ENCODE data around the gene GNS.

GNS gene

DNA sequence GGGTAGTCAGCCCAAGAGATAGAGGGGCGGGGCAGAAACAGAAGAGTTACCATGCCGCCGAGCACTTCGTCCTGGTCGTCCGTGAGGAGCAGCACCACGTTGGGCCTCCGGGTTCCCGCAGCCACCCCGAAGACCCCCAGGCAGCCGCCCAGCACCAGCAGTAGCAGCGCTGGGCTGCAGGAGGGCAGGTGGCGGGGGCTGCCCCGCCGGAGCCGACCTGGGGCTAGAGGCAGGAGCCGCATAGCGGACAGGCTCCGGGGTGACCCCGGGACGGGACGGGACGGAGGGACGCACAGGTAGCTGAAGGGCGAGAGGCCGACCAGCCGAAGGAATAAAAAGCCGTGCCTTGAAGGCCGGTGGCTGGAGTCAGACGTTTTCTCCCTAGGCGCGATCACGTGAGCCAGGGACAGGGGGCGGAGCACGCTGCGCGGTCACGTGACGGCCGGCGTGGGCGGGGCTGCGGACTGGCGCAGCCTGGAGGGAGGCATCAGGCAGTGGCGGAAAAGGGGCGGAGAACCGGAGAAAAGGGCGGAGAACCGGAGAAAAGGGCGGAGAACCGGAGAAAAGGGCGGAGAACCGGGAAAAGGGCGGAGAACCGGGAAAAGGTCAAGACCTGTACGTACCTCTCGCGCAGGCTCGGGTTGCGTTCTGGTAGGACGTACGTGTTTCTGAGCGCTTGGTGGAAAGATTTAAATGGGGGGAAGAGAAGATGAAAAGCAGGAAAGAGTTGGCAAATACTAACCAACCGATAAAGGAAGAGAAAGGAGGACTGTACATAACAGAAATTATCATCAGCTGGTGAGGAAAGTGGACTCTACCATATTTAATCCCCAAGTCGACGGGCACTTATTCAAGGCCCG is at the start of gene GNS:
GNS (minus strand) TSS at position 372 of the 860 bp plus-strand sequence; CDS start at position 242, 130 bp downstream.
- DNase-seq (ENCODE audit: low spot score), result peak; percentile 96

DNA sequence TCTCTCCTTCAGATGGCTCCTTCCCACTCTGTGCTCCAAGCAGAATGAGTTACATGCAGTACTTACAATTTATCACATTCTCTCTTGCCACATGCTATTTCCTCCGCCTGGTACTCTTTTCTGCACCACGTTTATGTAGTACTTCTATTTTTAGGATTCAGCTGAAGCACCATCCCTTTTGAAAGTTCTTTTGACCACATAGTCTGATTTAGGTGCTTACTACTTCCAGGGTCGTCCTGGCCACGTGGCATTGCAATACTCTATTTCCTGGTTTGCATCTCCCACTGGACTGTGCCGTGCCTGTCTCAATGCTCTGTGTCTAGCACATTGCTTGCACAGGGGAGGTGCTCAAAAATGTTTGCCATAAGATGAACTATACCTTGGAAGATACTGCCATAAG is 48.9 kb upstream of the GNS start:
- DNase-seq (ENCODE audit: low spot score), result no peak

DNA sequence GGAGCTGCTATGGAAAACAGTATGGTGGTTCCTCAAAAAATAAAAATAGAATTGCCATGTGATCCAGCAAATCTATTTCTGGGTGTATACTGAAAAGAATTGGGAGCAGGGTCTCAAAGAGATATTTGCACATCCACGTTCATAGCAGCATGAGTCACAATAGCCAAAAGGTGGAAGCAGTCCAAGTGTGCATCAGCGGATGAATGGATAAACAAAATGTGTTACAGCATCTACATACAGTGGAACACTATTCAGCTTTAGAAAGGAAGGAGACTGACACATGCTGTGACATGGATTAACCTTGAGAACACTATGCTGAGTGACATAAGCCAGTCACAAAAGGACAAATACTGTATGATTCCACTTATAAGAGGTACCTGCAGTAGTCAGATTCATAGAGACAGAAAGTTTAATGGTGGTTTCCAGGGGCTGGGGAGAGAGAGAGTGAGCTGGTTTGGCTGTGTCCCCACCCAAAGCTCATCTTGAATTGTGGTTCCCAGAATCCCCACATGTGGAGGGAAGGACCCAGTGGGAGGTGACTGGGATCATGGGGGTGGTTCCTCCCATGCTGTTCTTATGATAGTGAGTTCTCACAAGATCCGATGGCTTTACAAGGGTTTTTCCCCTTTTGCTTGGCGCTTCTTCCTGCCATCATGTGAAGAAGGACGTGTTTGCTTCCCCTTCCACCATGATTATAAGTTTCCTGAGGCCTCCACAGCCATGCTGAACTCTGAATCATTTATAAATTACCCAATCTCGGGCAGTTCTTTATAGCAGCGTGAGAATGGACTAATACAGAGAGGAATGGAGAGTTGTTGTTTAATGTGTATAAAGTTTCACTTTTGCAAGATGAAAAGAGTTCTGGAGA is 47.6 kb upstream of the GNS start:
- DNase-seq (ENCODE audit: low spot score), result no peak

DNA sequence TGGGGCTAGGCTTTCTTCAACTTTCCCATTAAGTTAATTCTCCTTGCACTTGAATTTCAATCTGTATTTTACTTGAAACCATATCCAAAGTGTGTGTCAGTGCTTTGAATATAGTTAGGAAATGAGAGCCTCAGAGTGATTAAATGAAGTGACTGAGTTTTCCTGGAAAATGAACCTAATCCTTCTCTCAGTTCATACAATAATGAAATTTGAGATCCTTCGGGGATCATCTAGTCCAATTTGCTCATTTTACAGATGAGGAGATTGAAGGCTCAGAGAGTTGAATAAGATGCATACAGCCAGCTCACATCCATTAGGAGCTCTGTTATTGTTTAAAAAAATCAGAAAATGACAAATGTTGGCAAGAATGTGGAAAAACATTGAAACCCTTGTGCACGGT is 47.0 kb upstream of the GNS start:
- DNase-seq (ENCODE audit: low spot score), result no peak

DNA sequence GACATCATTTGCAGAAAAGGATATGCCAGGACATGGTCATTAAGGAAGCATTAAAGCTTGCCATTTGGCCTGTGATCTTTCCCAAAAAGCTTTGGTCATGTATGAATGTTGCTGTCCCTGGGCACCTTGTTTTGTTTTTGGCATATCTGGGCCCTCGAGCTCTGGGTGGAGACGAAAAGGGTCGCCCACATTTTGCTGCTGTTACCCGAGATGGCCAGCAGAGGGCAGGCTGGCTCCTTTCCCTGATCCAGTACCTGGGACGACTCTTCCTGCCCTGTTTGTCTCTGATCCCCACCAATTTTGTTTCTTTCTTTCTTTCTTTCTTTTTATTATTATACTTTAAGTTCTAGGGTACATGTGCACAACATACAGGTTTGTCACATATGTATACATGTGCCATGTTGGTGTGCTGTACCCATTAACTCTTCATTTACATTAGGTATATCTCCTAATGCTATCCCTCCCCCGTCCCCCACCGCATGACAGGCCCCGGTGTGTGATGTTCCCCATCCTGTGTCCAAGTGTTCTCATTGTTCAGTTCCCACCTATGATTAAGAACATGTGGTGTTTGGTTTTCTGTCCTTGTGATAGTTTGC is 43.1 kb upstream of the GNS start:
- DNase-seq (ENCODE audit: low spot score), result peak; percentile 68

DNA sequence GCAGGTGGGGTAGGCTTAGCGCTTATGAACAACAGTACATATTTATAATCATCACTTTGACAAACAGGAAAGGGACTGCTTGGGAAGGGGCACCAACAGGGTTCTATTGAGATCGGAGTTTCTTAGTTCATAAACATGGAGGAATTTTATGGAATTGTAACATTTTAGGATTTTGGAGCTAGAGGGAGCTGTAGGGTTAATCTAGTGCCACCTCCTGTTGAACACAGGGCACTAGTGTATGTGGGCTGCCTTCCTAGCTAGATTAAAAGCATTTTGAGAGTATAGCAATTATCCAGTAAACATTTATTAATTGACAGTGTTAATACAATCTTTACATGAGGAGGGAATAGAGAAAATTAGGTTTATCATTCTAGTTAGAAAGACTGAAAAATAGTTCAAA is 42.2 kb upstream of the GNS start:
- DNase-seq (ENCODE audit: low spot score), result peak; percentile 29

DNA sequence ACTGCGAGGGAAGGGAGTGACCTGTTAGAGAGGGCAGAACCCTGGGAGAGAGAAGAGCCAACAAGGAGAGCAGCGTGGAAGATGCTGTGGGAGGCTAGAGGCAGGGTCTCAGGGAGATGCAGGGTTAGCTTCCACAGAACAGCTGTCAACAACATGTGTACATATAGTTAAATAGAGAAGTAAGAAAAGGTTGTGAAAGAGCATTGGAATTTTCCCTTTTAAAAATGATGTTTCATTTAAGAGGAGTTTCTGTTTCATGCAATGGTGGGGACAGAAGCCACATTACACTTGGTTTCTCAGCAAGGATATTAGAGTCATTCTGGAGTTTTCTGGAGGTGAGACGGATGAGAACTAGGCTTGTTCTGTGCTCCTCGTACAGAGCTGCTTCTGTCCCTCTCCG is 41.4 kb upstream of the GNS start:
- DNase-seq (ENCODE audit: low spot score), result no peak

DNA sequence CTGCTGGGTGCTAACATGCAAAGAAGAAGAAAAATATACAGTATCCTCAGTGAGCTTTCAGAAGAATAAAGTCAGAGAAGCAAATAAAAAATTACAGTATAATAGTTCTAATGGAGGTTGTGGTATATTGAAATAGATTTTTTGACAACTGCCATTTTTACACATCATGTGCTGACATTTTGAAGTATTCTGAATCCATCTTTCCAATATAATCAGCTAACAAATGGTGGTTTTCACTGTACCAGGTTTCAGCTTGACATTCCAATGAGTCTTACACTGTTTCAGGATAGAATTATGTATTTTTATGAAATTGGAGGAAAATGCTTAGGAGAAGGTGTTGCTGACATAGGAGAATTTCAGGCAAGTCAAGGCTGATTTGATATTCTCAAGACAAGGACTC is 39.0 kb upstream of the GNS start:
- no peak for DNase-seq (ENCODE audit: low spot score)

DNA sequence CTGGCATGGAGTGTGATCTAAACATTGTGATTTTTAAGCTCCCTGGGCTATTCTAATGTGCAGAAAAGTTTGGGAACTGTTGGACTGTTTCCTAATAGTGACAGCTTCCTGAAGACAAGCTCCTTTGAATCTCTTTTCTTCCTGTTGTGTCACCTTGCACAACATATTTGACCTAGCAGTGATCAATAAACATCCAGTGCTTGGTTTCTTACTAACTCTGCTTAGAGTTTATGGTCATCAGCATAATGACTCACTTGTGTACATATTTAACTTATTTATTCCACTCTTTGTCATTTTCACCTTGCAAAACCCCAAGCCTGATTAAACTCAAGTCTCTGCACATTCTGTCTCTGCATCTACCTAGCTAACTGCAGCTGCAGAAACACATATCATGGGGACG is 38.0 kb upstream of the GNS start:
- DNase-seq (ENCODE audit: low spot score), result no peak

DNA sequence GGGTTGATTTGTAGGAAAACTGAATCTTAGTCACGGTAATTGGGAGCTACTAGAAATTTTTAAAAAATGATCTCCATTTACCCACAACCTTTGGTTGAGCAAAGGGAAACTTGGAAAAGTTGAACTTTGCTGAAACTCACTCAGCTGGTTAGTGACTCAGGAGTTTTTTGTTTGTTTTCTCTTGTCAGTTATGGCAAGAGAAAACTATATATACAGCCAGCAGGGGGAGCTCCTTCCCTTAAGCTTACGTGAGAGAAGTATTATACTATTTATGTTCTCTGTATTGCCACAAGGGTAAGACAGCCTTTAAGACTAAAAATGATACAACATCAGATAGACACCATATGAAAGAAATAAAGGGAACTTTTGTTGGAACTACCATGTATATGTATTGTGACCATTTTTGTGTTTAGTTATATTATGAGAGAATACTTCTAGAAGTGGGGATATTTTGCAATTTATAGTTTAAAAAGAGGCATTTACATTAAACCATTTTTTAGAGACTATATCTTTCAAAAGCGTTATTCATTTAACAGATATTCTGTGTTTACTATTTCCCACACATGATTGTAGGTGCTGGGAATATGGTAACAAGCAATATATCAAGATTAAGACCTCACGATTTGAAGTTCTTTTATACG is 37.1 kb upstream of the GNS start:
- DNase-seq (ENCODE audit: low spot score), result peak; percentile 88

DNA sequence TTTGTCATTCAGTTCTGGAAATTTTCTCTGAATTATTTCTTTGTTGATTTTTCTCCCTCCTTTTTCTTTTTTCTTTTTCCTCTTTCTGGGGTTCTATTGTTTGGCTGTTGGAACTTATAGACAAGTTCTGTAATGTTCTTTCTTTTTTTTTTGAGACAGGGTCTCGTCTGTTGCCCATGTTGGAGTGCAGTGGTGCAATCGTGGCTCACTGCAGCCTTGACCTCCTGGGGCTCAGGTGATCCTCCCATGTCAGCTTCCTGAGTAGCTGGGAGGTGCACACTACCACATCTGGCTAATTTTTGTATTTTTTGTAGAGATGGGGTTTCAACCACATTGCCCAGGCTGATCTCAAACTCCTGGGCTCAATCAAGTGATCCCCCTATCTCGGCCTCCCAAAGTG is 35.1 kb upstream of the GNS start:
- no peak for DNase-seq (ENCODE audit: low spot score)

DNA sequence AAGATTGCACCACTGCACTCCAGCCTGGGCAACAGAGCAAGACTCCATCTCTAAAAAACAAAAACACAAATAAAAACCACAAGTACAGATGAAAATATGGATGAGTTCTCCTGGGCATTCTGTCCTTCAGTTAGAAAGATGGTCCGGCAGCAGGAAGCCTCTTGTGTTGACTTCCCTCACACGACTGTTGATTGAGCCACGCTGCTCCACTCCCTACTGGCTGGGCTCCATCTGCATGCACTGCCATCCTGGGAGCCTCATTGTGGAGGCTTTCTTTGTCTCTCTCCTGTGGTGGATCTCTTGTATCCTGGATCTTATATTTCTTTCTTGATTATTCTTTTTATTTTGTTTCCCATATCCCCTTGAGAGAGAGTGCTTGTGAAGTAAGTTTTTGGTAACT is 34.4 kb upstream of the GNS start:
- no peak for DNase-seq (ENCODE audit: low spot score)

DNA sequence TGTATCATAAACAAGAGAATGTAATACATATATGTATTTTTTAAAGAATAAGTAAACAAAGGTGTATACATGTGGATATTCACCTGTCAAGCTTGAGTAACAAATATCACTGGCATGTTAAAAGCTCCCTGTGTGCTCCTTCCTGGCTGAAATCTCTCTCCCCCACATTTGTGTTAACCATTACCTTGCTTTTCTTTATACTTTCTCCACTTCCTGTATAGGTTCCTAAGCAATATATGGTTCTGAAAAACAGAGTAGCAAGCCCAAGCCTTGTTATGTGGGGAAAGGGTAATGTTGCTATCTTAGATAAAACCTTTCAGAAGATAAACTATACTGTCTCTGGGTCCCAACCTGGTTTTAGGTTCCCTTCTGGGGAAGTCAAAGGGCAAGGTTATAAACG is 32.9 kb upstream of the GNS start:
- no peak for DNase-seq (ENCODE audit: low spot score)

DNA sequence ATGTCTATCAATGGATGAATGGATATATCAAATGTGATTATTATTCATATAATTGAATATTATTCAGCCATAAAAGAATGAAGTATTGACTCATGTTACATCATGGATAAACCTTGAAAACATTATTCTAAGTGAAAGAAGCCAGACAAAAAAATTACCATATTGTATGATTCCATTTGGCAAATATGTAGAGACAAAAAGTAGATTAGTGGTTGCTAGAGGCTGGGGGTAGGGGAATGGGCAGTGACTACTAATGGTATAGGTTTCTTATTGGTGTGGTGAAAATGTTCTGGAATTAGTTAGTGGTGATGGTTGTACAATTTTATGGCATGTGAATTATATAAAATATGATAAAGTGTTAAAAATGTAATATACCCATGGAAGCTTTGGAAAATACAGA is 31.8 kb upstream of the GNS start:
- no peak for DNase-seq (ENCODE audit: low spot score)

DNA sequence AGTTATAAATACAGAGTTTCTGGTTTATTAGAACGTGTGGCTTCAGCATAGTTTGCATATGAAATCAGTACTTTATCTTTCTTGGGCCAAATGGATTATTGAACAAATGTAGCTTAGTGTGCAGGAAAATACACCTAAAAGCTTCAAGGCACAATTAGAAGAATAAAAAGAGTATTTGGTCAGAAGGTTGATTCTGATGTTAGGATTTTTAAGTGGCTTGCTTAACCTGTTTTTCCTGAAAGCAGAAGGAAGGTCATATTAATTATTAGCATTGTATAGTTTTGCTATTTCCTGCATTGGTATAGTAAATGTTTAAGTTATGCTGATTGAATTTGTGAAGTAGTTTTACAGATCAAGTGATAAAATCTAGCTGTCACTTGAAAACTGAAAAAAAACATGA is 31.0 kb upstream of the GNS start:
- DNase-seq (ENCODE audit: low spot score), result no peak

DNA sequence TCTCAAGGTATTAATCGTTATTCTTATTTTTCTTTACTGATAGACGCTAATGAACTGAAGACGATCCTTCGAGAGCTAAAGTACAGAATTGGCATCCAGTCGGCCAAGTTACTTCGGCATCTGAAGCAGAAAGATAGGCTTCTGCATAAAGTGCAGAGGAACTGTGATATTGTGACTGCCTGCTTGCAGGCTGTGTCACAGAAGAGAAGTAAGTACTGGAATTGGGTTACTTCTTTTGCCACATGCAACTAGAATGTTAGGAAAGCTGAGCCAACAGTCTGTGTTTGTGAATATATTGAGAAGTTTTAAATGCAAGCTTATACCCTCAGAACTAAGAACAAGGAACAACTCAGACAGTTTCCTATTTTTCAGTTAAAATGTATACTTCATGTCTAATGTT is 26.6 kb upstream of the GNS start:
- no peak for DNase-seq (ENCODE audit: low spot score)

DNA sequence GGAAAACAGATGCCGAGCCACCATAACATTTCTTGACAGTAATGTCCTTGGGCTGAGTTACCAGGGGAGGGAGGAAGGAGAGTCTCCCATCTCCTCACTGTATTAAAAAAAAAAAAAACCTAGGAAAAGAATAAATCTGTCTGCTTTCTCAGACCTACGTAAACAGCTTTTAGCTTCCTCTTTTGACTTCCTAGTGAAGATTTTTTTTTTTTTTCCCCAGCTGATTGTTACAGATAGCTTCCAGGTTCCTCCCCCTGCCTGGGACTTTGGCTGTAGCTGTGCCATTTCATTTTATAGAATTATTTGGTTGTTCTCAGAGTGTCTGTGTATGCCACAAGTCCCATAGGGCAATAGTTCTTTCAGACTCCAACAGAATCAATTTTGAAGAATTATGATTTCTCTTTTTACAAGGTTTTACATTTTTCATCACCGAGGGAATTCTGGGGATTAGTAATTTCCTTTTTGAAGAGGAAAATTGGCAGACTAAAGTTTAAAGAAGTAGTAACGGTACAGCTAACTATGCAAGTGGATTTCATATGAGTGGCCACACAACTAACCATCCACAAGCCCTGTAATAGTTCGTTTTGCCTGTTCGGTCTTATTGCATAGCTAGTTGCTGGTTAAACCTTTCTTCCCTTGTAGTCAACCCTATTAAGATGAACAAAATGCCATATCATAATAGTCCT is 23.1 kb upstream of the GNS start:
- DNase-seq (ENCODE audit: low spot score), result no peak

DNA sequence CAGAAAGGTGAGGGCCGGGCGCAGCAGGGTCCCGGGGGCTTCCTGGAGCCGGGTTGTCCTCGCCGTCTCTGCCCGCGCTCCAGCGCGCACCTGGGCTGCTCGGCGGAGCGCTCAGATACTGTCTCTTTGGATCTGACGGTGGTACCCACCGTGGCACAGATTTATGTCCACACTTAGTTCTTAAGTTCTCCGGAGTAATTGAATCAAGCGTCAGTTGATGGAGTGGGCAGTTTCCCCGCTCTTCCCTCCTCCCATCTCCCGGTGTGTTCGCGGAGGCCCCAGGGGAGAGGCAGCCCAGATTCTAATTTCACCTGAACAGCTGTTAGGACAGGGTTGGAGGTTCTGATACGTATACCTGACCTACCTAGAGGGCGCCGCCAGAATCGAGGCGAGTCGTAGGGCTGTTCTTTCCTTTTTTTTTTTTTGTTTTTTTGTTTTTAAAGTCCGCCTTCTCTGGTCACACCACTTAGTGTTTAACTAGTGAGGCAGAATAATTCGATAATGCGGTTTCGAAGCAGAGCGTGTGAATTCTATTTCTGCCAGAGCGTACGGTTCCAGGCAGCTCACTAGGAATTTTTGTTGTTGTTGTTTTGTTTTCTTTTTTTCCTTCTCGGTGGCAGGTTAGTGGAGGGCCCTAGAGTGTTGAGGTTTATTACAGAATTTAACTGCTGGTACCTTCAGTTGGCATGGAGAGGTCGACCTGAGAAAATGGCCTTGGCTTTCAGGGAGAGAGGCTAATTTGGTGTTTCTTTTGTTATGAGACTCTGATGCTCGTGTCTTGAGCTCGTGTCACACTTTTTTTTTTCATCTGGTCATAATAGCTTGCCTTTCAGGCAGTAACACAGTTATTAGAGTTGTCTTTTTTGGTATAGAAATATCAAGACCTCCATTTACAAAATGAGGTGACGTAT is 22.3 kb upstream of the GNS start:
- DNase-seq (ENCODE audit: low spot score), result no peak

DNA sequence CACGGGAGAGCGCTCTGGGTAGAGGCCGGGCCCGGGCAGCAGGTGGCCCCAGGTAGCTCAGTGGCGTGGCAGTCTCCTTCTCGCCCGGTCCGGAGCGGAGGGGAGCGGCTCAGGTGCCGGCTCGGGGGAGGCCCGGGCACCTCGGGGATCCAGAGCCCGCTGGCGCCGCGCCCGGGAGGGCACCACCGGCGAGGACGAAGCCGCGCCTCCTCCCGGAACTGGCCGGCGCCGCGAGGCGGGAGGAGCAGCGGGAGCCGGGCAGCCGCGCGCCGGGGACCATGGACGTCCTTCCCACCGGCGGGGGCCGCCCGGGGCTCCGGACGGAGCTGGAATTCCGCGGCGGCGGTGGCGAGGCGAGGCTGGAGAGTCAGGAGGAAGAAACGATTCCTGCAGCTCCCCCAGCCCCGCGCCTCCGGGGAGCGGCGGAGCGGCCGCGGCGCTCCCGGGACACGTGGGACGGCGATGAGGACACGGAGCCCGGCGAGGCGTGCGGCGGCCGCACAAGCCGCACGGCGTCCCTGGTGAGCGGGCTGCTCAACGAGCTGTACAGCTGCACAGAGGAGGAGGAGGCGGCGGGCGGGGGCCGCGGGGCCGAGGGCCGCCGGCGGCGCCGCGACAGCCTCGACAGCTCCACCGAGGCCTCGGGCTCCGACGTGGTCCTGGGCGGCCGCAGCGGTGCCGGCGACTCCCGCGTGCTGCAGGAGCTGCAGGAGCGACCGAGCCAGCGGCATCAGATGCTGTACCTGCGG is 21.5 kb upstream of the GNS start:
- no peak for DNase-seq (ENCODE audit: low spot score)

DNA sequence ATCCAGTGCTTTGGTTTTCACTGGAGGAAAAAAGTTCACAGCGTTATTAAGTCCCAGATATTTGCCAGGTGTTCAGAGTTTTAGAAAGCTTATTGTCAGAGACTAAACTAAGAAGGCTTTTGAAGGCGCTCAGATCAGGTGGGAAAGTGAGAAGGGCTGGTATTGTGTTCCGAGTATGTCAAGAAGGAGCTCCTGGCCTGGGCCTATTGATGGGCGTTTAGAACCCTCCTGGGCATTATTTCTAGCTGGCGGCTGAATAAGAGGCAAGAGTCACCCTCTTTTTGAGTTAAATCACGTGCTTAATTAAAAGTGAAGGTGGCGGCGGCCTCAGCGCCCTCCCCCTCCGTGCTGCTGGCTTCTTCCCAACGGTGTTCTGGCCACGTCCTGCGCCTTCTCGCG is 20.9 kb upstream of the GNS start:
- DNase-seq (ENCODE audit: low spot score), result no peak
